EH (cell line): Measurements from ENCODE around the gene NIPAL3.

Experiments used
- DNase-seq: peaks from one replicate; pipeline ENCODE4 v3.0.0-alpha.2; 2015; ENCODE audit warnings: low read depth

NIPAL3 gene

DNA sequence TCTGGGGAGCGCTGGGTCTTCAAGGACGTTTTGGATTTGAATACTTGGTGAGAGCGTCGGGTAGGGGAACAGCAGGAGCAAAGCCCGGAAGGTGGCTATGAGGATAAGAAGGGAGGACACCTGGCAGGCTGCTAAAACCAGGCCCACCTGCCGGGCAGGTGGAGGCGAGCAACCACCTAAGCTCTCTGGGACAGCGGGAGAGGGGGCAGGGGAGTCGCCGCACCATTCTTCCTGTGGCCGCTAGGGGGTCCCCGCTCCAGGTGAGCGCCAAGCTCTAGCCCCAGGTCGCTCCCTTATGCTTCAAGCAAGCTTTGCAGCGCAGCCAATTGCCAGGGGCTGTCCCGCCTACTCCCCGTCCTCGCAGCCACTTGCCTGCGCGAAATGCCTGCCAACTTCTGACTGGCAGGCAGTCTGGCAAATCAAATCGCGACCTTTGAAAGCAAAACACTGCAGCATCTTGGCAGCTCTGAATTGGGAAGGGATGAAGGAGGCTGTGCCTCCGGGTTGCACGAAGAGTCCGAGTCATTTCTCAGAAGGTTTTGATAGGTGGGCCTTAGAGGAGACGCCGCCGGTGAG lies at the start of gene NIPAL3:
TSS of gene NIPAL3 (plus strand) at position 469 of the 576 bp plus-strand sequence. CDS start 3,746 bp downstream, outside the sequence.
- DNase-seq: peak; percentile 98

DNA sequence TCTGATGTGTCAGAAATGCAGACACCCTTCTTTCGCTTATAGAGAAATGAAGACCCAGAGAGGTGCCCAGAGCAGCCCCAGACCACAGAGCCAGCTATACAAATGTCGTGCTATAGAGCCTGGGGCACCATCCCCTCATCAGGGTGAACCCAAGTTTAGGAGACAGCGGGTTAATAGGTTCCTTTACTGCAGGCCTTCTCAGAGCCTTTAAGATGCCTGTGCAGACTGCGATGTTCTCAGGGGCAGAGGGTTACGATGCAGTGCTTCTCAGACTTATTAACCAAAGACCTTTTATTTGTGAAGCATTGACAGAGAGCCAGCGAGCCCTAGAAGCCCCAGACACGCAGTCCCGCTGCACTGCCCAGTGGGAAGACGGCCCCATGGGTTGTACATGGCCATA lies 48.9 kb upstream of the NIPAL3 start:
- DNase-seq: no peak

DNA sequence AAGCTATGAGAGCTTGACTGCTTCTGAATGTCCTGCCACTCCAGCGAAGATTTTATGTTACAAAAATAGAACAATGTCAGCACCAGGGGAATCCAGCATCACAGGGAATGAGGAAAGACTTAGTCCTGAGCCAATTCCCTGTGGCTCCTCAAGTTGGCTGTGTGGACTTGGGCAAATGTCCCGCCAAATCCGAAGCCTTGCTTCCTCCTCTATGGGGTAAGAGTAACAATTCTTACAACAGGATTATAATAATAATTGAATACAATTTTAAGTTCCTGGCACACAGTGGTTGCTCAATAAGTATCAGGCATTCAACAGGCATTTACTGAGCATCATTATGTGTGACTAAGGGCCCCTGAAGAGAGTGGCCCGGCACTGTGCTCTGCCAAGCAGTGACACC lies 46.4 kb upstream of the NIPAL3 start:
- DNase-seq: no peak

DNA sequence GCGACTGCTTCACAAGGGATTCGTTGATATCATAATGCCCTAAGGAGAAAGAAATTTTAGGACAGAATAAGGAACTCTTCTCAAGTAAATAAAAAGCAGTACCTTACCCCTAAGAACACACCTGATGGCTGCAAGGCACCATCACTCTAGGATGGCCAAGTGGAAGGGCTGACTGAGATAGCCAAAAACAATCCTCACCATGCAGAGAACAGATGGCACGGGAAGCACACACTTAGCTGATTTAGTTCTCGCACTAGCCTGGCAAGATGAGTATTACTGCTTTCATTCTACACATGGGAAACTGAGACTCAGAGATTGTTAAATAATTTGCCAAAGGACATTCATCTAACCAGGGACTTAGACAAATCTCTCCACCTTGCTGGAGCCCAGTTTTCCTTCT lies 45.8 kb upstream of the NIPAL3 start:
- no peak for DNase-seq

DNA sequence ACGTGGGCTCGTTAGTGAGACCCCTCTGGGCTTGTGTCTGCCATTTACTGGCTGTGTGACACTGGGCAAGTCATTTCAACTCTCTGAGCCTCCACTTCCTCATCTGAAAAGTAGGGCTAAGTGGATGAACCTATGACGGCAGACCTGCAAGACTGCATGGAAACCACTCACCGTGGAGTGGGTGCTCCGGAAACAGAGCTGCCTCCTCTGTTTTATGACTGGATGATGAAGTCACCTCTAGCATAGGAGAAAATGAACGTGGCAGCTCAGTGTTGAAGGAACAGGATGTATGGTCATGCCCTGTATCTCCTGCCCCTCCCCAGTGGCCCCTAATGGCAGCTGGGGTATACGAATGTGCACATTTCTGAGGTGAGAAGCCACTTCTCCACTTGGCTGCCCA lies 42.6 kb upstream of the NIPAL3 start:
- no peak for DNase-seq

DNA sequence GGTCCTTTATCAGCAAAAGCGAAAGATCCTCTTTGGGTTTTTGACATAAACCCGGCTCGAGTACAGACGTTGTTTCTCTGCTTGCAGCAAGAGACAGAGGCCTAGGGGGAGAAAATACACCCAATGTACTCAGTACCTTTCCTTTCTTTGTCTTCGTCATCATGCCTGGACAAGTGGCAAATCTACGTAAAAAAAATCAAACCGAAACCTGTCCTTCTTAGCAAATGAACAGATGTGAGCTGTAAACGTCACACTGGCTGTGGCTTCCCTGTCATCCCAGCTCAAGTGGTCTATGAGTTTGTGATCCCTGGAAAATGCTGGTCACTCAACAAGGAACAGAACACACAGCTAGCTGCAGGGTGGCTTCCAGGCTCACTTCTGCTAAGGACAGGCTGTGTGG lies 41.9 kb upstream of the NIPAL3 start:
- DNase-seq: no peak

GRCh38 chr1:24374891-24375786 lies 40.5 kb upstream of the NIPAL3 start:
- DNase-seq: peak; percentile 53

- peak; percentile 42 for DNase-seq
Measured at GRCh38 chr1:24379733-24380315, 35.8 kb upstream of the NIPAL3 start.

- DNase-seq: no peak
Measured at GRCh38 chr1:24380508-24380907, 35.1 kb upstream of the NIPAL3 start.

- no peak for DNase-seq
Measured at GRCh38 chr1:24381256-24381655, 34.3 kb upstream of the NIPAL3 start.

GRCh38 chr1:24382165-24382577 lies 33.4 kb upstream of the NIPAL3 start:
- DNase-seq: no peak

GRCh38 chr1:24383381-24383940 lies 32.1 kb upstream of the NIPAL3 start:
- peak; percentile 32 for DNase-seq

GRCh38 chr1:24384251-24385090 lies 31.1 kb upstream of the NIPAL3 start:
- DNase-seq: peak; percentile 63

GRCh38 chr1:24385160-24385940 lies 30.3 kb upstream of the NIPAL3 start:
- DNase-seq: peak; percentile 40

DNA sequence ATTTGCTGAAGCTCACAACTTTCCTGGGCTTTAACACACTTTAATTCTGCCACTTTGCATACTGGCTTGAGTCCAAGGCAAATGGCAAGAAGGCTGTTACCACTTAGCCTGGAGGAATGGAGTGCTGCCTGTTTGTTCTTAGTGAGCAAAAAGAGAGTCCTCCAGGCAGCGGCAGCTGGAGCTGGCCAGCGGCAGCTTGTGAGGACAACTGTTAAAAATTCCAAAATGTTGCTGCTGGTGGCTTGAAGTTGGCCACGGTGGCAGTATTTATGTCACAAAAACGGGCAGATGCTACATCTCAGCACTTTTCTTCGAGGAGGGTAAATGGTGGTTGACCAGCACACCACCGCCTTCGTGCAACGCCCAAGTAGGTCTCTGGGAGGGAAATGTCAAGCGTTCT lies 29.4 kb upstream of the NIPAL3 start:
- DNase-seq: peak; percentile 40

GRCh38 chr1:24386931-24387330 lies 28.7 kb upstream of the NIPAL3 start:
- DNase-seq: no peak

GRCh38 chr1:24387636-24388175 lies 27.9 kb upstream of the NIPAL3 start:
- DNase-seq: no peak

- DNase-seq: no peak
Measured at GRCh38 chr1:24388331-24388885, 27.2 kb upstream of the NIPAL3 start.

DNA sequence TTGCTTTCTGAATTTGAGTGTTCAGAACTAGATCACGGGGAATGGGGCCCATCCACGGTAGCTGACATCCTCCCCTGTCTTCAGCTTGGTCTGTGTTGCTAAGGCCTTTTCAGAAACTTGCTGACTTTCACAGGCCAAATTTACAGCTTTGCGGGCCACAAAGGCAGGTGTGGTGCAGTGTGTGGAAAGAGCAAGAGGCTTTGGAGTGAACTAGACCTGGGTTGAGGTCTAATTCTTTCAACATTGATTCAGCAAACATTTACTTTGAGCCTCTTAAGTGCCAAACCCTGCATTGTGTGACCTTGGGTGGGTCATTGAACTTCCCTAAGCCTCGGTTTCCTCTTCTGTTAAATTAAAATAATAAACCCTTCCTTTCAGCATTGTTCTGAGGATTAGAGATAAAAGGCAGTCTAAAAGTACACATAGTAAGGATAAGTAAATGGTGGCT lies 26.3 kb upstream of the NIPAL3 start:
- DNase-seq: no peak
